Measurements from ENCODE around the gene ARMC2.
"Not testable (repeated sequence)": the region's sequence is repeated elsewhere in the genome, so short reads cannot be mapped to it uniquely, and the experiment has no call there.

DNA sequence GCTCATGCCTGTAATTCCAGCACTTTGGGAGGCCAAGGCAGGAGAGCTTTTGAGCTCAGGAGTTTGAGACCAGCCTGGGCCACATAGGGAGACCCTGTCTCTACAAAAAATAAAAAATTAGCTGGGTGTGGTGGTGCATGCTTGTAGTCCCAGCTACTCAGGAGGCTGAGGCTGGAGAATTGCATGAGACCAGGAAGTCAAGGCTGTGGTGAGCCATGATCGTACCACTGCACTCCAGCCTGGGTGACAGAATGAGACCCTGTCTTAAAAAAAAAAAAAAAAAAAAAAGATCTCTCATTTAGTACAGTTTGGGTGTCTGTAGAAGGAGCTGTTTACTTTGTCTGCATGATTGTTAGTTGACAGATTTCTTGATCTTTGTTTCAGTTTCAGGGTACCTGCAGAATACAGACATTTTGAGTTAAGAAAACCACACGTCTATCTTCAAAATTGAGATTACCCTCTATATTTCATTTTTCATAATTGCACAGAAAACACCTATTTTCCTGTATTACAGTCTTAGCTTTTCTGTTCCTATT is 17.6 kb downstream of the ARMC2 start:
- not testable (repeated sequence) for TF ChIP-seq EZH2 (IDR thresholded peaks at IDR 0.05; ENCODE audit: insufficient read depth, poor library complexity, severe bottlenecking); EZH2phosphoT487 (IDR thresholded peaks at IDR 0.05; ENCODE audit: insufficient read depth, low read depth)

Data from GM23248 (cell line).